ENCODE results near the gene PIK3R3.

PIK3R3 gene

DNA sequence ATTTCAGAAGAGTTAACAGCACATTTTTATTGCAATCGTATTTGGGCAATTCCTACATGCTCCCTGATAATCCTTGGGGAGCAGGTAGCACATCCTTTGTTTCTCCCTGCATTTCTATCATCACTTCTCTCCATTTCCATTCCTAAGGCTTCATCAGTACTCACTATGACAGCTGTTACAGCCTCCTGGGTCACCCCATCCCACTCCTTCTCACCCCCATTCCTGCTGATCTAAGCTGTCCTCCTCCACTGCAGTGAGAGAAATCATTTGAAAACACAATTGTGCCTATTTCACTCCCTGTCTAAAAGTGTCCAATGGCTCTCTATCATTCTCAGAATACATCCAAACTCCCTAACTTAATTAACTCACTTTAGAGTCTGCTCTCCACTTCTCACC lies 25.5 kb upstream of the PIK3R3 start:
- TF ChIP-seq, protein P1, sequence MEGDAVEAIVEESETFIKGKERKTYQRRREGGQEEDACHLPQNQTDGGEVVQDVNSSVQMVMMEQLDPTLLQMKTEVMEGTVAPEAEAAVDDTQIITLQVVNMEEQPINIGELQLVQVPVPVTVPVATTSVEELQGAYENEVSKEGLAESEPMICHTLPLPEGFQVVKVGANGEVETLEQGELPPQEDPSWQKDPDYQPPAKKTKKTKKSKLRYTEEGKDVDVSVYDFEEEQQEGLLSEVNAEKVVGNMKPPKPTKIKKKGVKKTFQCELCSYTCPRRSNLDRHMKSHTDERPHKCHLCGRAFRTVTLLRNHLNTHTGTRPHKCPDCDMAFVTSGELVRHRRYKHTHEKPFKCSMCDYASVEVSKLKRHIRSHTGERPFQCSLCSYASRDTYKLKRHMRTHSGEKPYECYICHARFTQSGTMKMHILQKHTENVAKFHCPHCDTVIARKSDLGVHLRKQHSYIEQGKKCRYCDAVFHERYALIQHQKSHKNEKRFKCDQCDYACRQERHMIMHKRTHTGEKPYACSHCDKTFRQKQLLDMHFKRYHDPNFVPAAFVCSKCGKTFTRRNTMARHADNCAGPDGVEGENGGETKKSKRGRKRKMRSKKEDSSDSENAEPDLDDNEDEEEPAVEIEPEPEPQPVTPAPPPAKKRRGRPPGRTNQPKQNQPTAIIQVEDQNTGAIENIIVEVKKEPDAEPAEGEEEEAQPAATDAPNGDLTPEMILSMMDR (IDR thresholded peaks at IDR 0.05; ENCODE audit: control insufficient read depth, insufficient read depth, low read depth, low read length, missing control alignments), result no peak
- no peak for DNase-seq (ENCODE audit: low read depth)
- no peak overlapping the region for H3K4me3 ChIP-seq (ENCODE audit: control insufficient read depth, low read depth, low read length)

DNA sequence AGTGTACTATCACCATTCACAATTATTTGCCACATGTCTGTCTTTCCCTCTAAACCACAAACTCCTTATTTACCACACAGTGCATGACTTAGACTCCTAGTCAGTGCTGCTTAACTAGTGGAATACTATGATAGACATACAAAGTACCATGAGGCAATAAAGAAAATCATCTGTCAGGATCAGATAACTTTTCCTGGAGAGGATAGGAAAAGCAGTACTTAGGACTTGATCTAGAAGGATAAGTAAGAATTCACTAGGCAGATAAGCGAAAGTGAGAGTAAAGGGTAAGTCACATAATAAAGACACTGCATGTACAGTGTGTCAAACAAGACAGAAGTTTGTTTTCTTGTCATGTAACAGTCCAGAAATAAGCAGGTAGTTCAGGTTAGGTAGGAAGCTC lies 21.3 kb upstream of the PIK3R3 start:
- no peak for DNase-seq (ENCODE audit: low read depth)
- no peak overlapping the region for H3K4me3 ChIP-seq (ENCODE audit: control insufficient read depth, low read depth, low read length)
- TF ChIP-seq, protein P1 (IDR thresholded peaks at IDR 0.05; ENCODE audit: control insufficient read depth, insufficient read depth, low read depth, low read length, missing control alignments), result no peak

DNA sequence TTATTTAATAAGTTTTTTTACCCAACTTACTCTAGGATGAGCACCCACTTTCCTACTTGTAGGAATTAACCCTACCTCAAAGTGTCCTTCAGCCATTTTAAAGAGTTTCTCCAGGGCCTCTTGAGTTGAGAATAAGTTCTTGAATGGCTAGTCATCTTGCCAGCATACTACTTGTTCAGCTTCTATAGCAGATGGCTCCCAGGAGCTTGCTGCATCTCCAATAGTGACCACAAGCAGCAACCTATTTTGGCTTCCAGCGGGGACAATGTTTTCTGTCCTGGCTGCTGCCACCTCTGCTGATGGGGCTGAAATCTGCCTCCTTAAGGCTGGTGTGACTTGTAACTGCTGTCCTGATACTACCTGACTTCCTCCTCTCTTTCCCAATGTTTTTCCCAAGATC lies 20.8 kb upstream of the PIK3R3 start:
- TF ChIP-seq, protein P1 (IDR thresholded peaks at IDR 0.05; ENCODE audit: control insufficient read depth, insufficient read depth, low read depth, low read length, missing control alignments), result no peak

DNA sequence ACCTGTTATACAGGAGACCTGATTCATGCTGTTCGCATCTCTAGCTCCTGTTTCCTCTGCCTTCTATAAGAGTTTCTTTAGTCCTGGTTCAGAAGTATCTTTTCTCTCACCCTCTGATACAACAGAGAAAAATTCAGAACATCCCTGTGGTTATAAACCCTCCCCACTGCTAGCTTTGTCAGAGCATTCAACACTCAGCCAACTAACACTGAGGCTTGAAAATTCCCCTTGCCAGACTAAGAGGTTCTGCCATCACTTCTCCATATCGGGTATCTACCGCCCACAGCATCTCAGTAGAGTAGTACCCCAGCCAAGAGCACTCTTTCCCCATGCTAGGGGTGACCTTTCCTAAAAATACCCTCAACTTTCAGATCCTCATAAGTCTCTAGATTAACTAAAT lies 19.6 kb upstream of the PIK3R3 start:
- TF ChIP-seq, protein P1 (IDR thresholded peaks at IDR 0.05; ENCODE audit: control insufficient read depth, insufficient read depth, low read depth, low read length, missing control alignments), result no peak
- DNase-seq (ENCODE audit: low read depth), result peak; percentile 52
- no peak overlapping the region for H3K4me3 ChIP-seq (ENCODE audit: control insufficient read depth, low read depth, low read length)

More for the DNA sequence above, 20.8 kb upstream of the PIK3R3 start:
- H3K4me3 ChIP-seq (ENCODE audit: control insufficient read depth, low read depth, low read length), result no peak overlapping the region
- no peak for DNase-seq (ENCODE audit: low read depth)

DNA sequence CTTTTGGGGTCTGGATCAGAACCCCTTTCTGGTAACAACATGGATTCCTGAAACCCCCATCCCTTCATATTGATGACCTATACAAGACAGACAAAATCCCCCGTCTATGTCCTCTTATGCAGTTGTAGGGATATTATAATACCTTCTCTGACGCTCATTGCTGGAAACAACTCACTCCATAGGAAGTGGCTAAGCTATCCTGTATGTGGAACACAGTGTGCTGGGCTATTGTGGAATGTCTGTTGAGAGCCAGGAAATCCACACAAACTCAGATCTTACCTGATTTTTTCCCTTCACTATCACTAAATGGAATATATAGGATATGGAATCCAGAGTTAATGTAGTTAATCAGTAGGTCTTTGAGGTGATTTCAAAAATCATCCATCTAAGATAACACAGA lies 17.7 kb upstream of the PIK3R3 start:
- H3K4me3 ChIP-seq (ENCODE audit: control insufficient read depth, low read depth, low read length), result no peak overlapping the region
- DNase-seq (ENCODE audit: low read depth), result no peak
- TF ChIP-seq, protein P1 (IDR thresholded peaks at IDR 0.05; ENCODE audit: control insufficient read depth, insufficient read depth, low read depth, low read length, missing control alignments), result no peak

DNA sequence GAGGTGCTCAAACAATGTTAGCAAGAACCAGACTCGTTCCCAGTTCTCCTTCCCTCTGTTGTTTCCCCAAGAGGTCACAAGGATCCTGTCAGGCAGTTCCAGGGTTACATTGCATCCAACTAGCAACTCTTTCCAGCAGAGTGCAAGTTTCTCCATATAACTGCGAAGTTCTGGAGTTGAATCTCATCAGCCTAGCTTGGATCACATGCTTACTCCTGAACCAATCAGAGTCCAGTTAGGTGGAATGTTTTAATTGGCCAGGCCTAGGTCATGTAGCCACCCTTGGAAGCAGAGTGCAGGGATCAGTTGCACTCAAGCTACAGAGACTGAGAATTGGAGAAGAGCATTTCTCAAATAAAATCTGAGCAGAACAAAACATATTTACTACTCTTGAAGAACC lies 15.9 kb upstream of the PIK3R3 start:
- TF ChIP-seq, protein P1 (IDR thresholded peaks at IDR 0.05; ENCODE audit: control insufficient read depth, insufficient read depth, low read depth, low read length, missing control alignments), result no peak
- no peak for DNase-seq (ENCODE audit: low read depth)
- no peak overlapping the region for H3K4me3 ChIP-seq (ENCODE audit: control insufficient read depth, low read depth, low read length)

DNA sequence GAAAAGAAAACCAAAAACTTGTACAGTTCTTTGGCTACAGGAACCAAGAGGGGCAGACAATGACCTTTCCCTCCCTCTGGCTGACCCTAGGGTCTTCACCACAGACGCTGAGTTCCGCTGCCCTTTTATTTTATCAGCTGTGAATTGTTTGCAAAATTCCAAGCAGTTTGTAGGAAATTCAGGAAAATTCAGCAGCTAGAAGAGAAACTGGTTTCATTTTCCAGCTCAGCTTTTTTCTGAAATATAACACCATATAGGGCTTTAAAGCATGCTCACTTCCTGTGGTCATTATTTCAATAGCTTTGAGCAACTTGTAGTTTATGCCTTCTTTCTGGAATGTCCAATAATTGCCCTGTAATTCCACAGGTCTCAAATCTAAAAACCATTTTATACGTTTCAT lies 5.5 kb upstream of the PIK3R3 start:
- peak overlapping the region; percentile 36 for H3K4me3 ChIP-seq (ENCODE audit: control insufficient read depth, low read depth, low read length)
- peak; percentile 14 for DNase-seq (ENCODE audit: low read depth)
- TF ChIP-seq, protein P1 (IDR thresholded peaks at IDR 0.05; ENCODE audit: control insufficient read depth, insufficient read depth, low read depth, low read length, missing control alignments), result no peak

Data from AG09309 (cell line).